OCI-LY7 (cell line): ENCODE data around the gene ZKSCAN4.

Source experiments
- CTCF ChIP-seq: fragments of 200-600 bp; sonication (generic); conservative IDR thresholded peaks from 2 replicates; pipeline ENCODE4 v1.5.1; 2014; ENCODE audit warnings: mild to moderate bottlenecking, antibody characterized with exemption, low read length, moderate library complexity, mixed read lengths
- EZH2phosphoT487 ChIP-seq: fragments of 200-600 bp; sonication (generic); IDR thresholded peaks from 2 replicates; pipeline ENCODE4 v1.6.1; 2018; ENCODE audit warnings: low read depth, borderline replicate concordance, mild to moderate bottlenecking, mixed run types, antibody characterized with exemption, low read length, moderate library complexity, mixed read lengths

GRCh38 chr6:28212510-28213212, 39.4 kb downstream of the ZKSCAN4 start:
- TF ChIP-seq CTCF (0 out of 2 replicates have a peak, but pooled peaks have one; percentile 18), EZH2phosphoT487 (no peak)
